ENCODE data around the gene LACTBL1. TPM values are rescaled to one million over a fixed set of nuclear protein-coding genes. Genes with fewer than 3 reads are reported as not detected.

Gene LACTBL1
- polyA plus RNA-seq, 3 donors = 0.14 TPM; not detected in 2

DNA sequence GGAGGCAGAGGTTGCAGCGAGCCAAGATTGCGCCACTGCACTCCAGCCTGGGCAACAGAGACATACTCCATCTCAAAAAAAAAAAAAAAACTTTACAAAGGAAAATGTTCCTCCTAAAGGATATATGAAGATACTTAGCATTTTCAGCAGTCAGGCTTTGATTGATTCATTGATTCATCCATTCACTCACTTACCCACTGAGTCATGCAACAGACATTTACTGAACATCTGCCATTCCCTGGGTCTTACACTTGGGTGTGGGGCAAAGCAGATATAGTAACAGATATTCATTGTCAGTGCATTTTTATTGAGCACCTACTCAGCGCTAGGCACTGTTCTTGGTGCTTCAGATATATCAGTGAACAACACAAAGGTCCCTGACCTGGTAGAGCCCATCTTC is 5.6 kb upstream of the LACTBL1 start:
- DNase-seq = no peak

GRCh38 chr1:22976461-22977243 is 4.0 kb upstream of the LACTBL1 start:
- peak; percentile 69 for DNase-seq

DNA sequence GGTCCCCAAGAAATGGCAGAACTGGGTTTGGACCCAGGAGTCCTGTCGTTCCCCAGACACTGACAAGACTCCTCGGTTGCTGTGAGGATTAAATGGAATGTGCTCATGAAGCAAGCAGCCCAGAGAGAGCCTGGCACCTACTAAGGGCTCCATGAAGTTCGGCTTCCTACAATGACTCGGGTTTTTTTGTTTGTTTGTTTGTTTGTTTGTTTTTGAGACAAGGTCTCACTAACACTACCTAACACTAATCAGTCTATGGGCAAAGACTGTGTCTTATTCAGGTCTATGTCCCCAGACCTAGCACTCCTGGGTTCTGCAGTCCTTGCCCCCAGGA is 3.4 kb upstream of the LACTBL1 start:
- DNase-seq = no peak

DNA sequence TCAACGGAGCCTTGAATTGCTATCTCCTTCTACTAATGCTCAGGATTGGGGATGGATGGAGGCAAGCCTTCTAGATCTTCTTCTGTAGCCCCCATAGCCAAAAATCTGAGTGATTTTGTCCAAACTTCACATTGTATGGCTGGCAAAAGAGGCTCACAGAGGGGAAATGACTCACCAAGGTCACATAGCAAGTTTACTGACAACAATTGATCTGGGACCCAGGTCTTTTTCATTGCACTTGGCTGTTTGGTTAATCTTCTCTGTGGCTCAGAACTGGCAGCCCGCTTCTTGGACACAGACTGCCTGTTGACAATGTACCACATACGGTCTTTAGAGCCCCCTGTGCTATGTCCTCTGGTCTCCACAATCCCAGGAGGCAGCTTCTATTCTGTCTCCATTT is 3.0 kb upstream of the LACTBL1 start:
- DNase-seq = no peak

DNA sequence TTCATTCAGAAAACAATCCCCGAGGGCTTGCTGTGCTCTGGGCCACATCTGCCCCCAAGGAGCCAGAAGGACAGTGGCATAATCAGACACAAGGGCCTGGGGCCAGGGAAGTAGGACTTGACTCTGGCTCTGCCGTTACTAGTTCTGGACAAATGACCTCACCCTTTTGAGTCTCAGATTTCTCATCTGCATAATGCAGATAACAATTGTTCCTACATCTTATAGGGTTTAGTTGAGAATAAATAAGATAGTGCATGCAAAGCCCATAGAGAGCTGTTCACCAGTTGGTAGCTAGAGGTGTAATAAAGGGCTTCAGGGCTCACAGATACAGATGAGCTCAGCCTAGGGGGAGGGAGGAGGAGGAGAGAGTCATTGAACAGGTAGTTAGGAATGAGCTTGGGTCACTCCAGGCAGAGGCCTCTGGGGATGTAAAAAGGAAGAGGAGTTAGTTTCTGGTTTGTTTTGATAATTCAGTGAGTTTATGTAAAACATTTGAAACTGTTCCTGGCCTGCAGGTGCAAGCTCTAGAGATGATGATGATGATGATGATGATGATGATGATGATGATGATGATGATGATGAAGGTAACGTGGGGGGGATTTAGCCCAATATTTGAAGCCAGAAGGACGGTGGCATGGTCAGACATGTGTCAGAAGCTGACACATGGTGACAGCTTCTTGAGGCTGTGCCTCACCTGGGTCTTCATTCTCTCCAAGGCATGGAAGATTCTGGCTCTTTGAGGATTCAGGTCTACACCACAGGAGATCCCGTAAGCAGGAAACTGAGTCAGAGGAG is 858 bp downstream of the LACTBL1 start:
- no peak for DNase-seq

DNA sequence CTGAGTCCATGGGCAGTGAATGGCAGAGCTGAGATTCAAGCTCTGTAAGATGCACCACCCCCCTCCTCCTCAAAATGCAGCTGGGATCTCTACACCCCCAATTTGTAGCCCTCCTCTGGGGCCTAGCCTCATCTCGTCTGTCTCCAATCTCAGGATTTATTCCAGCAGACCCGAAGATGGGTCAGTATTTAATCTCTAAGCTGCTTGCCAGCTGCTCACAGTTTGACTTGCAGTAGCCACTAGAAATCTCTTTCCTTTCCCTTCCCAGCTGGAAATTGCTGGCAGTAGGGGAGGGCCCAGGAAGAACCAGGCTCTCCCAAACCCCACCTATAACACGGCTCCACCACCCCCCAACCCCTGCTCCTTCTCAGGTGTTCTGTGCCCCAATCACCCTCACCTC is 1.5 kb downstream of the LACTBL1 start:
- no peak for DNase-seq

DNA sequence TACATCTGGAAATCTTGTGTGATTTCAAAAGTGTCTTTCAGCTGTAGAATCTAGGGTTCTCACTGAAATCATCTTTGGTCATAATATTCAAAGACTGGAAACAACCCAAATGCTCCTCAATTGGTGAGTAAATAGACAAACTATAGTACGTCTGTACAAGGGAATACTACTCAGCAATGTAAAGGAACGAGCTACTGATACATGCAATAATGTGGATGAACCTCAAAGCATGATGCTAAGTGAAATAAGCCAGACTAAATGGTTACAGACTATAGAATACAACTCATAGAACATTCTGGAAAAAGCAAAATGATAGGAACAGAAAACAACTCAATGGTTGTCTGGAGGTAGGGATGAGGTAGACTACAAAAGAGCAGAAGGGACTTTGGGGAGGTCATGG is 2.6 kb downstream of the LACTBL1 start:
- DNase-seq = no peak

DNA sequence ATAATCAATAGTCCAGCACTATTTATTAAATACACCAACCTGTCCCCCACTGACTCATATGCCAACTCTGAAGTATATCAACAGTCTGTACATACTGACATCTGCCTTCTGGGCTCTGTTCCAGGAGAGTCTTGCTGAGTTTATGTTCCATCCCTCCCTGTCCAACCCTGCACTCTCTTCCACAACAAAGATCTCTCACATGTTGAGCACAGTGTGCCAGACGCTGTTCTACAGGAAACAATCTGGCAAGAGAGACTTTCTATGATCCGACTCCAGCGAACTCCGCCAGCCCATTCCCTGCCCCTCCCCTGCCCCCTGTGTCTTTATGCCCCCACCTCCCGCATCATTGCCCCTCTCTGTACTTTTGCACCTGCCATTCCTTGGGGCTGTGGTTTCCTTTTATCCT is 3.4 kb downstream of the LACTBL1 start:
- DNase-seq = peak; percentile 20

GRCh38 chr1:22967833-22968232 is 4.8 kb downstream of the LACTBL1 start:
- no peak for DNase-seq

GRCh38 chr1:22966309-22966708 is 6.4 kb downstream of the LACTBL1 start:
- no peak for DNase-seq

- DNase-seq = no peak
Observed at GRCh38 chr1:22963044-22963677, 9.5 kb downstream of the LACTBL1 start.

GRCh38 chr1:22962558-22962957 is 10.1 kb downstream of the LACTBL1 start:
- DNase-seq = no peak

- no peak for DNase-seq
Observed at GRCh38 chr1:22959545-22960360, 12.9 kb downstream of the LACTBL1 start.

DNA sequence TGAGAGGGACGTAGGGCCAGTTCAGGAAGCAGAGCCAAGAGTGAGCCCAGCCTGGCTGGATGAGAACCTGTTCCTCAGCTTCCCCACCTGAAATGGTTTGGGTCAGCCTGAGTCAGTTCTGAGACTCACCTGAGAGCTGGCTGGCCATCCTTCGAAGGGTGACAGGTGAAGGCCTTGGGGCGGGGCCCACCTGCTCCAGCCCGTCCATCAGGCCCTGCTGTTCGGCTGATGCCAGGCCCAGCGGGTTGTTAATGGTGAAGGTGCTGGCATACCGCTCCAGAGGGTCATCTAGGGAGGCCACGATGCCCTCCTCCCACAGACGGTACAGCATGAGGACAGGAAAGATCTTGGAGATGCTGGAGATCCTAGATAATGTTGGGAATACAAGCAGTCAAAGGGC is 14.1 kb downstream of the LACTBL1 start:
- no peak for DNase-seq

DNA sequence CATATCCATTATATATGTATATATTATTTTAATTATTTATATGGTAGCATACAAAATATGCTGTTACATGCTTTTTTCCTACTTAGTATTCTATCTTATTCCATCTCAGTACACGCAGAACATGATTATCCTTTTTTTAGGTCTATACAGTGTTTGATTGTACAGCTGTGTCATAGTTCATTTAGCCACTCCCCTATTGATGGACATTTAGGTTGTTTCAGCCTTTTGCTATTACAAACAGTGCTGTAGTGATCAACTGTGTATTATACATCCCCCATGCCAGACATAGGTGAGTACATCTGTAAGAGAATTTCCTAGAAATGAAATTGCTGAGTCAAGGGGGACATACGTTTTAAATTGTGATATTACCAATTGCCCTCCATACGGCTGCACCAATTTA is 15.6 kb downstream of the LACTBL1 start:
- no peak for DNase-seq

GRCh38 chr1:22955146-22955545 is 17.5 kb downstream of the LACTBL1 start:
- DNase-seq = no peak

GRCh38 chr1:22953740-22954141 is 18.9 kb downstream of the LACTBL1 start:
- DNase-seq = no peak

DNA sequence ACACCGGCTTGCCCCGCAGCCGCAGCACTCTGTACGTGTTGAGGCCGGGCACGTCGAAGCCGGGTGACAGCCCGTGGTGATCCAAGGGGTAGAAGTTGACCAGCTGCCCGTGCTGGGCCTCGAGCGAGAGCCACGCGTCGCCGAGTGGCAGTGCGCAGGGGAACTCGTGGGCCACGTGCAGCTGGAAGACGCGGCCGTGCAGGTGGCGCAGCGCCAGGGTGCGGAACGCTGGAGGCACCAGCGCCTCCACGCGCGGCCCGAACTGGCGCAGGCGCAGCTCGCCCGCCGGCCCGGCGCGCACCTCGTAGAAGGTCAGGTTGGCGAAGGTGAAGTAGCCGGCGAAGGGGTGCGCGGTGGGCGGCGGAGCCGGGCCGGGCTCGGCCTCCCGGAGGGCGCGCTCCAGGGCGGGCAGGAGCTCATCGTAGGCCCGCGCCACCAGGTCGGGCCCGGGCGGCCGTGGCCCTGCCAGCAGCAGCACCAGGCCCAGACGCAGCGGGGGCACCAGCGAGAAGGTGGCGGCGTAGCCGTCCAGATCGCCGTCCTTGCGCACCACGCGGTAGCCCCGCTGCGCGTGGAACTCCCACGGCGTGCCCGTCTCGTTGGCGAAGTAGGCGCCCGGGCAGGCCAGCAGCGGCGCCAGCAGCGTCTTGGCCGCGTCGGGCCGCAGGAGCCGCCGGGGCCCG is 19.5 kb downstream of the LACTBL1 start:
- no peak for DNase-seq

DNA sequence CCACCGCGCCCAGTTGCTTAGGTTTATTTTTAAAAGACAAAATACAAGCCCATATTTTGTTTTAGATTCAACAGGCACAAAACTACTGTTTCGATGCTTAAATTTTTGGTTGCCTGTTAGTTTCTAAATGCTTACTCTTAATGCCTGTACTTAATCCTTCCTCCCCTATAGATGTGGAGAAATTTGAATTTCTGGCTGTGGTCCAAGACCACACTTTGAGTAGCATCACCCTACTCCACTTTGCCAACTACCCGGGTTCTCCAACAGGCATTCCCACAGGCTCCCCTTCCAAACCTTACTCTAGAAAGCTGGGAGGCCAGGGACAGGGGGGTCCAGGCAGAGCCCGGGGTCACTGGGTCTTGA is 20.0 kb downstream of the LACTBL1 start:
- no peak for DNase-seq

GRCh38 chr1:22951796-22952195 is 20.9 kb downstream of the LACTBL1 start:
- no peak for DNase-seq

DNA sequence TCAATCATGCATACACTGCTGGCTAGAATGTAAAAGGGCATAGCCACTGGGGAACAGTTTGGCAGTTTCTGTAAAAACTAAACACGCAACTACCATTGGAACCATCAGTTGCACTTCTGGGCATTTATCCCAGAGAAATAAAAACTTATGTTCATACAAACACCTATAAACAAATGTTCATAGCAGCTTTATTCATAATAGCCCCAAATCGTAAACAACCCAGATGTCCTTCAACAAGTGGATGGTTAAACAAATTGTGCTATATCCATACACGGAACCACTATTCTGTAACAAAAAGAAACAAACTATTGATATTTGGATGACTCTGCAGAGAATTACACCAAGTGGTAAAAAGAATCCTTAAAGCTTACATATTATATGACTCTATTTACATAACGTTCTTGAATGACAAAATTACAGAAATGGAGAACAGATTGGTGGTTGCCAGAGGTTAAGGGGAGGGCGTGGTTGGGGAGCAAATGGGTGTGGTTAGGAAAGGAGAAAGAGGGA is 22.8 kb downstream of the LACTBL1 start:
- no peak for DNase-seq

Measured in renal pelvis (tissue), 4 donors.